ENCODE measurements around the gene TOMM20L. TPM values are rescaled to one million over a fixed set of nuclear protein-coding genes. Genes with fewer than 3 reads are reported as not detected.

Gene TOMM20L
- total and polyA plus RNA-seq, 4 donors: not detected

DNA sequence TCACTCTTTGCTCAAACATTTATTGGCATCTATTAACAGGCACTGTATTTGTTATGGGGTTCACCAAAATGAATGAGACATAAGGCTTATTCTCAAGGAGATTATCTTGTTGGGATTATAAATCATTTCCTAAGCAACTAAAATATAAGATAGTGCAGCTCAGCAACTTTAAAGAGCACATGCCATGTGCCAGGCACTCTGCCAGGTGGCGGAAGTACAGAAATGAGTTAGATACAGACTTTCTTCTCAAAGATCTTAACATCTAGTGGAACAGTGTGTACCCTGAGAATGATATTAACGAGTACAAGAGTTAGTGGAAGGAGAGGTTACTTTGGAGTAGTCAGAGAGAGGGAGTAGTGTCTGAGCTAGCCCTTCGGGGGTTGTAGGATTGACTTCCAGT lies 28.4 kb upstream of the TOMM20L start (continued):
- TF ChIP-seq, protein P1, sequence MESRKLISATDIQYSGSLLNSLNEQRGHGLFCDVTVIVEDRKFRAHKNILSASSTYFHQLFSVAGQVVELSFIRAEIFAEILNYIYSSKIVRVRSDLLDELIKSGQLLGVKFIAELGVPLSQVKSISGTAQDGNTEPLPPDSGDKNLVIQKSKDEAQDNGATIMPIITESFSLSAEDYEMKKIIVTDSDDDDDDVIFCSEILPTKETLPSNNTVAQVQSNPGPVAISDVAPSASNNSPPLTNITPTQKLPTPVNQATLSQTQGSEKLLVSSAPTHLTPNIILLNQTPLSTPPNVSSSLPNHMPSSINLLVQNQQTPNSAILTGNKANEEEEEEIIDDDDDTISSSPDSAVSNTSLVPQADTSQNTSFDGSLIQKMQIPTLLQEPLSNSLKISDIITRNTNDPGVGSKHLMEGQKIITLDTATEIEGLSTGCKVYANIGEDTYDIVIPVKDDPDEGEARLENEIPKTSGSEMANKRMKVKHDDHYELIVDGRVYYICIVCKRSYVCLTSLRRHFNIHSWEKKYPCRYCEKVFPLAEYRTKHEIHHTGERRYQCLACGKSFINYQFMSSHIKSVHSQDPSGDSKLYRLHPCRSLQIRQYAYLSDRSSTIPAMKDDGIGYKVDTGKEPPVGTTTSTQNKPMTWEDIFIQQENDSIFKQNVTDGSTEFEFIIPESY (IDR thresholded peaks at IDR 0.05): no peak
- TF ChIP-seq RXRA (IDR thresholded peaks at IDR 0.05) (no peak), YY1 (IDR thresholded peaks at IDR 0.05) (no peak), SP1 (IDR thresholded peaks at IDR 0.05) (no peak), RAD21 (IDR thresholded peaks at IDR 0.05) (no peak), GABPA (IDR thresholded peaks at IDR 0.05 in 1 of 2, conservative IDR thresholded peaks at IDR 0.05 in 1 of 2) (no peak), FOXA1 (IDR thresholded peaks at IDR 0.05) (no peak)

DNA sequence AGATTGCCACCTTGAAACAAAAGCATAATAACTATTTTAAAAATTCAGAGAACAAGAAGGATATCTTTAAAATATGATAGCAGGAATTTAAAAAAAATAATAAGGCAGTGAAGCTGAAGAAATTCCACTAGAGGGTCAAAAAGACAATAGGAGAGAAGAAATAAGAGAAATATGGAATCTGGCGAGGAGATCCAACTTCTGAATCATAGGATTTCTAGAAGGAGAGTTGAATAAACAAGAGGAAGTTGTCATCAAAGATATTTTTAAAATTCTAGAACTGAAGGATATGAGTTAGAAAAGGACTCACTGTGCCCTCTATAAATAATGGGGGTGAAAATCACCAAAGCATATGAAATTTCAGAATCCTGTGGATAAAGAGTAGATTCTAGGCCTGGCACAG lies 26.8 kb upstream of the TOMM20L start:
- Histone ChIP-seq H3K27me3 (ENCODE audit: control insufficient read depth in 4 of 4, insufficient read depth in 4 of 4, low read length in 3 of 4) (no peaks in the 10 kb centered on the region), H3K4me3 (ENCODE audit: low read depth in 1 of 3, low read length in 3 of 3) (no peak overlapping the region), H3K36me3 (ENCODE audit: control insufficient read depth in 4 of 4, insufficient read depth in 3 of 4, low read depth in 1 of 4, low read length in 3 of 4) (peaks cover 7 to 79% (median 62%) of the 10 kb centered on the region in 4 donors)

DNA sequence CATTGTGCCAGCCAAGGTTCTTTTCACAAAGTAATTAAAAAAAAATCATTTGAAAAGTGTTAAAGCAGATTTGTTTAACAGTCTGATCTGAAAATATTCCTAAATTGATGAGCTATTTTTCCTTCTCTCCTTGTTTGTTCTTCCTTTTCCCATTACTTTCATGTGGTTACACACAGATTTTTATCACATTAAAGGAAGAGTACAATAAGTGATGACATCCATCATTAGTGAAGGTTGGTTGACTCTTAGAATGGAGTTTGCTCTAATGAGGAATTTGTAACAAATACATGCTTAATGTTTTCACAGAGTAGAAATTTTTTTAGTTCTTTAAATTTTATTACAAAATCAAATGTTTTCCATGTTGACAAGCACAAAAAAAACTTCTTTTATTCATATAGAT lies 18.9 kb upstream of the TOMM20L start:
- no peaks in the 10 kb centered on the region for H3K4me1 ChIP-seq (ENCODE audit: control insufficient read depth in 4 of 4, insufficient read depth in 4 of 4, low read length in 3 of 4)
- H3K27me3 ChIP-seq (ENCODE audit: control insufficient read depth in 4 of 4, insufficient read depth in 4 of 4, low read length in 3 of 4): no peaks in the 10 kb centered on the region
- DNase-seq (ENCODE audit: low spot score): no peak
- no peak overlapping the region for H3K9ac ChIP-seq (ENCODE audit: low read depth in 1 of 2, low read length in 2 of 2)
- peaks cover 1 to 41% (median 22%) of the 10 kb centered on the region in 4 donors for H3K36me3 ChIP-seq (ENCODE audit: control insufficient read depth in 4 of 4, insufficient read depth in 3 of 4, low read depth in 1 of 4, low read length in 3 of 4)
- H3K27ac ChIP-seq (ENCODE audit: low read depth in 1 of 2, low read length in 2 of 2): no peak overlapping the region
- no peaks in the 10 kb centered on the region for H3K9me3 ChIP-seq (ENCODE audit: control insufficient read depth in 4 of 4, low read length in 3 of 4)
- H3K4me3 ChIP-seq (ENCODE audit: low read depth in 1 of 3, low read length in 3 of 3): no peak overlapping the region
- TF ChIP-seq CTCF (IDR thresholded peaks at IDR 0.05; ENCODE audit: low read depth, low read length, missing input control) (no peak), TAF1 (conservative IDR thresholded peaks at IDR 0.05) (no peak), REST (IDR thresholded peaks at IDR 0.05) (no peak), FOXA1 (IDR thresholded peaks at IDR 0.05) (no peak), EGR1 (IDR thresholded peaks at IDR 0.05; ENCODE audit: low read depth in 2 of 2) (no peak)
- TF ChIP-seq, protein P2, sequence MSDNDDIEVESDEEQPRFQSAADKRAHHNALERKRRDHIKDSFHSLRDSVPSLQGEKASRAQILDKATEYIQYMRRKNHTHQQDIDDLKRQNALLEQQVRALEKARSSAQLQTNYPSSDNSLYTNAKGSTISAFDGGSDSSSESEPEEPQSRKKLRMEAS (IDR thresholded peaks at IDR 0.05): no peak

More for the DNA sequence above, 26.8 kb upstream of the TOMM20L start:
- Histone ChIP-seq H3K9ac (ENCODE audit: low read depth in 1 of 2, low read length in 2 of 2) (no peak overlapping the region), H3K9me3 (ENCODE audit: control insufficient read depth in 4 of 4, low read length in 3 of 4) (no peaks in the 10 kb centered on the region), H3K4me1 (ENCODE audit: control insufficient read depth in 4 of 4, insufficient read depth in 4 of 4, low read length in 3 of 4) (no peaks in the 10 kb centered on the region), H3K27ac (ENCODE audit: low read depth in 1 of 2, low read length in 2 of 2) (no peak overlapping the region)
- TF ChIP-seq, protein P1 (IDR thresholded peaks at IDR 0.05): no peak
- TF ChIP-seq JUND (IDR thresholded peaks at IDR 0.05) (no peak), RXRA (IDR thresholded peaks at IDR 0.05) (no peak), CTCF (IDR thresholded peaks at IDR 0.05; ENCODE audit: low read depth, low read length, missing input control) (no peak)
- TF ChIP-seq, protein P3, sequence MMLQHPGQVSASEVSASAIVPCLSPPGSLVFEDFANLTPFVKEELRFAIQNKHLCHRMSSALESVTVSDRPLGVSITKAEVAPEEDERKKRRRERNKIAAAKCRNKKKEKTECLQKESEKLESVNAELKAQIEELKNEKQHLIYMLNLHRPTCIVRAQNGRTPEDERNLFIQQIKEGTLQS (IDR thresholded peaks at IDR 0.05): no peak
- 92% methylated on average over 1 of the region's 1 CpG for WGBS
- DNase-seq (ENCODE audit: low spot score): no peak

Measured in liver (tissue), 9 donors.